WTC11 (cell line): ENCODE measurements around the gene ERC1. TPM values are rescaled to one million over a fixed set of nuclear protein-coding genes. Genes with fewer than 3 reads are reported as not detected.

Experiments used
- ATAC-seq: fragments of 200-7000 bp; cut with Tn5 transposase; 2 replicates; pipeline ENCODE4 v1.10.0; 2021; ENCODE audit warnings: mild to moderate bottlenecking, moderate library complexity
- CTCF ChIA-PET: fragments of 300-600 bp; sonication (Branson Sonifier 250); formaldehyde crosslinking; loops from one replicate; lab custom pipeline; 2021; ENCODE audit warnings: antibody characterized with exemption; lab: Charles Lee
- POLR2A ChIA-PET: fragments of 350-600 bp; sonication (Branson Sonifier 250); formaldehyde crosslinking; loops from one replicate; lab custom pipeline; 2021; ENCODE audit warnings: antibody characterized with exemption; lab: Charles Lee
- DNase-seq: peaks from one replicate; pipeline ENCODE4 v3.0.0; 2021; ENCODE audit warnings: low spot score
- H3K27ac Mint-ChIP-seq: 2 replicates; pipeline ENCODE4 v1.8.0; 2021; ENCODE audit warnings: mixed read lengths
- H3K27me3 Mint-ChIP-seq: 2 replicates; pipeline ENCODE4 v1.8.0; 2021; ENCODE audit warnings: low read depth, mild to moderate bottlenecking, moderate library complexity, mixed read lengths
- H3K36me3 Mint-ChIP-seq: 2 replicates; pipeline ENCODE4 v1.8.0; 2021; ENCODE audit warnings: mixed read lengths
- H3K4me1 Mint-ChIP-seq: 2 replicates; pipeline ENCODE4 v1.8.0; 2022; ENCODE audit warnings: mixed read lengths
- H3K4me3 Mint-ChIP-seq: 2 replicates; pipeline ENCODE4 v1.8.0; 2021; ENCODE audit warnings: mild to moderate bottlenecking, moderate library complexity, mixed read lengths
- H3K9me3 Mint-ChIP-seq: 2 replicates; pipeline ENCODE4 v1.8.0; 2021; ENCODE audit warnings: mixed read lengths
- AFF4 ChIP-seq: sonication (generic); formaldehyde crosslinking; IDR thresholded peaks from 2 replicates; pipeline ENCODE4 v1.8.1; 2023; ENCODE audit warnings: mild to moderate bottlenecking, missing genetic modification reagents, borderline replicate concordance
- ATF2 ChIP-seq: sonication (generic); formaldehyde crosslinking; IDR thresholded peaks from 2 replicates; pipeline ENCODE4 v1.8.1; 2022; ENCODE audit warnings: low read depth, missing genetic modification reagents, borderline replicate concordance
- ATF3 ChIP-seq: sonication (generic); formaldehyde crosslinking; conservative IDR thresholded peaks from 2 replicates; pipeline ENCODE4 v1.8.1; 2022; ENCODE audit warnings: mild to moderate bottlenecking, missing genetic modification reagents
- CREB1 ChIP-seq: sonication (generic); formaldehyde crosslinking; IDR thresholded peaks from 2 replicates; pipeline ENCODE4 v1.8.0; 2023; ENCODE audit warnings: mild to moderate bottlenecking, missing genetic modification reagents
- ETV6 ChIP-seq: sonication (generic); formaldehyde crosslinking; IDR thresholded peaks from 2 replicates; pipeline ENCODE4 v1.8.1; 2022; ENCODE audit warnings: mild to moderate bottlenecking, missing genetic modification reagents
- FOXK1 ChIP-seq: sonication (generic); formaldehyde crosslinking; IDR thresholded peaks from 2 replicates; pipeline ENCODE4 v1.8.0; 2022; ENCODE audit warnings: mild to moderate bottlenecking, moderate library complexity, missing genetic modification reagents
- IRF2 ChIP-seq: sonication (generic); formaldehyde crosslinking; IDR thresholded peaks from 2 replicates; pipeline ENCODE4 v1.8.0; 2022; ENCODE audit warnings: low read depth, missing genetic modification reagents, borderline replicate concordance
- NFYB ChIP-seq: sonication (generic); formaldehyde crosslinking; conservative IDR thresholded peaks from 2 replicates; pipeline ENCODE4 v1.8.0; 2022; ENCODE audit warnings: low read depth, missing genetic modification reagents
- PRRX2 ChIP-seq: fragments of 250-450 bp; sonication (Bioruptor Pico); IDR thresholded peaks from 2 replicates; pipeline ENCODE4 v1.8.0; 2021; ENCODE audit warnings: mild to moderate bottlenecking
- TP53 ChIP-seq: sonication (generic); formaldehyde crosslinking; IDR thresholded peaks from 2 replicates; pipeline ENCODE4 v1.8.1; 2023; ENCODE audit warnings: mild to moderate bottlenecking, missing genetic modification reagents
- ZBTB21 ChIP-seq: sonication (generic); formaldehyde crosslinking; IDR thresholded peaks from 2 replicates; pipeline ENCODE4 v1.8.1; 2023; ENCODE audit warnings: mild to moderate bottlenecking, missing genetic modification reagents, borderline replicate concordance
- ZNF219 ChIP-seq: sonication (generic); formaldehyde crosslinking; IDR thresholded peaks from 2 replicates; pipeline ENCODE4 v1.8.0; 2023; ENCODE audit warnings: missing genetic modification reagents, mild to moderate bottlenecking, borderline replicate concordance
- ZNF263 ChIP-seq: sonication (generic); formaldehyde crosslinking; IDR thresholded peaks from 2 replicates; pipeline ENCODE4 v1.8.1; 2022; ENCODE audit warnings: low read depth, mild to moderate bottlenecking, moderate library complexity, missing genetic modification reagents
- ZNF532 ChIP-seq: fragments of 250-450 bp; sonication (Bioruptor Pico); IDR thresholded peaks from 2 replicates; pipeline ENCODE4 v1.9.0; 2021; ENCODE audit warnings: mild to moderate bottlenecking, borderline replicate concordance
- total RNA-seq: library from RNA; stranded (reverse); gene quantifications from 3 replicates; pipeline ENCODE4 v1.2.3, GENCODE V29; 2021
- TF ChIP-seq, protein P1 (sequence below): sonication (generic); formaldehyde crosslinking; IDR thresholded peaks from 2 replicates; pipeline ENCODE4 v1.8.1; 2023; ENCODE audit warnings: mild to moderate bottlenecking, missing genetic modification reagents, moderate library complexity
- TF ChIP-seq, protein P2 (sequence below): sonication (generic); formaldehyde crosslinking; IDR thresholded peaks from 2 replicates; pipeline ENCODE4 v1.8.0; 2022; ENCODE audit warnings: mild to moderate bottlenecking, missing genetic modification reagents
- TF ChIP-seq, protein P3 (sequence below): sonication (generic); formaldehyde crosslinking; IDR thresholded peaks from 2 replicates; pipeline ENCODE4 v1.8.1; 2022; ENCODE audit warnings: mild to moderate bottlenecking, moderate library complexity, missing genetic modification reagents
- TF ChIP-seq, protein P4 (sequence below): sonication (generic); formaldehyde crosslinking; IDR thresholded peaks from 2 replicates; pipeline ENCODE4 v1.8.0; 2022; ENCODE audit warnings: missing genetic modification reagents

ERC1 gene
- total RNA-seq, 1 experiment from 2014 or later, result 47.5 TPM

DNA sequence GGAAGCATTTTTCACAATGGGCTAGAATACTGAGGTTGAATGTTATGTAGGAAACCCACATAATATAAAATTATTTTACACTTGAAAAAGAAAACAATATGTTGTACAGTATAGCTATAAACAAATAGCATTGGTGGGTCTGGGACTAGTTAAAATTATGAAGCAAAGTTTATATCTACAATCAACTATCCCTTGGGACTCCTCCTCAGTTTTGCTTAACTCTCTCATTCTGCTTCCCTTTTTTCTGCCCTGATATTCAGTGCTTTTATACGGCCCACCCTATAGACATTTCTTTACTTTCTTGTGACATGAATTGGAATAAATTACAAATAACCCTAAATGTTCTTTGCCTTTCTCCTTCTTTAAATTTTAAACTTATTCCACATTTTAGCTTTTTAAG is 302.9 kb downstream of the ERC1 start:
- TF ChIP-seq ZNF219, result no peak
- no peak for TF ChIP-seq AFF4 (CRISPR knock-in tag)
- no peak for TF ChIP-seq NFYB (CRISPR knock-in tag)
- TF ChIP-seq IRF2 (CRISPR knock-in tag), result no peak
- no peak for TF ChIP-seq CREB1 (CRISPR knock-in tag)
- TF ChIP-seq, protein P1, sequence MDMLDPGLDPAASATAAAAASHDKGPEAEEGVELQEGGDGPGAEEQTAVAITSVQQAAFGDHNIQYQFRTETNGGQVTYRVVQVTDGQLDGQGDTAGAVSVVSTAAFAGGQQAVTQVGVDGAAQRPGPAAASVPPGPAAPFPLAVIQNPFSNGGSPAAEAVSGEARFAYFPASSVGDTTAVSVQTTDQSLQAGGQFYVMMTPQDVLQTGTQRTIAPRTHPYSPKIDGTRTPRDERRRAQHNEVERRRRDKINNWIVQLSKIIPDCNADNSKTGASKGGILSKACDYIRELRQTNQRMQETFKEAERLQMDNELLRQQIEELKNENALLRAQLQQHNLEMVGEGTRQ (CRISPR knock-in tag), result no peak
- TF ChIP-seq PRRX2 (CRISPR knock-in tag), result no peak
- TF ChIP-seq ETV6 (CRISPR knock-in tag), result no peak
- TF ChIP-seq ZBTB21 (CRISPR knock-in tag), result no peak
- TF ChIP-seq, protein P2, sequence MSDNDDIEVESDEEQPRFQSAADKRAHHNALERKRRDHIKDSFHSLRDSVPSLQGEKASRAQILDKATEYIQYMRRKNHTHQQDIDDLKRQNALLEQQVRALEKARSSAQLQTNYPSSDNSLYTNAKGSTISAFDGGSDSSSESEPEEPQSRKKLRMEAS (CRISPR knock-in tag), result no peak
- TF ChIP-seq FOXK1 (CRISPR knock-in tag), result no peak
- no peak for TF ChIP-seq TP53 (CRISPR knock-in tag)
- TF ChIP-seq ZNF263 (CRISPR knock-in tag), result no peak
- TF ChIP-seq, protein P3, sequence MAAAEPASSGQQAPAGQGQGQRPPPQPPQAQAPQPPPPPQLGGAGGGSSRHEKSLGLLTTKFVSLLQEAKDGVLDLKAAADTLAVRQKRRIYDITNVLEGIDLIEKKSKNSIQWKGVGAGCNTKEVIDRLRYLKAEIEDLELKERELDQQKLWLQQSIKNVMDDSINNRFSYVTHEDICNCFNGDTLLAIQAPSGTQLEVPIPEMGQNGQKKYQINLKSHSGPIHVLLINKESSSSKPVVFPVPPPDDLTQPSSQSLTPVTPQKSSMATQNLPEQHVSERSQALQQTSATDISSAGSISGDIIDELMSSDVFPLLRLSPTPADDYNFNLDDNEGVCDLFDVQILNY (CRISPR knock-in tag), result no peak
- TF ChIP-seq, protein P4, sequence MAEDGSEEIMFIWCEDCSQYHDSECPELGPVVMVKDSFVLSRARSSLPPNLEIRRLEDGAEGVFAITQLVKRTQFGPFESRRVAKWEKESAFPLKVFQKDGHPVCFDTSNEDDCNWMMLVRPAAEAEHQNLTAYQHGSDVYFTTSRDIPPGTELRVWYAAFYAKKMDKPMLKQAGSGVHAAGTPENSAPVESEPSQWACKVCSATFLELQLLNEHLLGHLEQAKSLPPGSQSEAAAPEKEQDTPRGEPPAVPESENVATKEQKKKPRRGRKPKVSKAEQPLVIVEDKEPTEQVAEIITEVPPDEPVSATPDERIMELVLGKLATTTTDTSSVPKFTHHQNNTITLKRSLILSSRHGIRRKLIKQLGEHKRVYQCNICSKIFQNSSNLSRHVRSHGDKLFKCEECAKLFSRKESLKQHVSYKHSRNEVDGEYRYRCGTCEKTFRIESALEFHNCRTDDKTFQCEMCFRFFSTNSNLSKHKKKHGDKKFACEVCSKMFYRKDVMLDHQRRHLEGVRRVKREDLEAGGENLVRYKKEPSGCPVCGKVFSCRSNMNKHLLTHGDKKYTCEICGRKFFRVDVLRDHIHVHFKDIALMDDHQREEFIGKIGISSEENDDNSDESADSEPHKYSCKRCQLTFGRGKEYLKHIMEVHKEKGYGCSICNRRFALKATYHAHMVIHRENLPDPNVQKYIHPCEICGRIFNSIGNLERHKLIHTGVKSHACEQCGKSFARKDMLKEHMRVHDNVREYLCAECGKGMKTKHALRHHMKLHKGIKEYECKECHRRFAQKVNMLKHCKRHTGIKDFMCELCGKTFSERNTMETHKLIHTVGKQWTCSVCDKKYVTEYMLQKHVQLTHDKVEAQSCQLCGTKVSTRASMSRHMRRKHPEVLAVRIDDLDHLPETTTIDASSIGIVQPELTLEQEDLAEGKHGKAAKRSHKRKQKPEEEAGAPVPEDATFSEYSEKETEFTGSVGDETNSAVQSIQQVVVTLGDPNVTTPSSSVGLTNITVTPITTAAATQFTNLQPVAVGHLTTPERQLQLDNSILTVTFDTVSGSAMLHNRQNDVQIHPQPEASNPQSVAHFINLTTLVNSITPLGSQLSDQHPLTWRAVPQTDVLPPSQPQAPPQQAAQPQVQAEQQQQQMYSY (CRISPR knock-in tag), result no peak
- no peak for TF ChIP-seq ATF3 (CRISPR knock-in tag)
- ChIA-PET CTCF (no interaction called here), POLR2A (no interaction called here)
- H3K4me3 Mint-ChIP-seq, result no peak overlapping the region
- no peaks in the 10 kb centered on the region for H3K4me1 Mint-ChIP-seq
- ATAC-seq (no peak), DNase-seq (no peak)
- H3K36me3 Mint-ChIP-seq, result peaks cover 19% of the 10 kb centered on the region
- peaks cover 3% of the 10 kb centered on the region; the same call in 1 of the 2 replicates for H3K9me3 Mint-ChIP-seq
- no peaks in the 10 kb centered on the region for H3K27me3 Mint-ChIP-seq
- no peak overlapping the region for H3K27ac Mint-ChIP-seq

DNA sequence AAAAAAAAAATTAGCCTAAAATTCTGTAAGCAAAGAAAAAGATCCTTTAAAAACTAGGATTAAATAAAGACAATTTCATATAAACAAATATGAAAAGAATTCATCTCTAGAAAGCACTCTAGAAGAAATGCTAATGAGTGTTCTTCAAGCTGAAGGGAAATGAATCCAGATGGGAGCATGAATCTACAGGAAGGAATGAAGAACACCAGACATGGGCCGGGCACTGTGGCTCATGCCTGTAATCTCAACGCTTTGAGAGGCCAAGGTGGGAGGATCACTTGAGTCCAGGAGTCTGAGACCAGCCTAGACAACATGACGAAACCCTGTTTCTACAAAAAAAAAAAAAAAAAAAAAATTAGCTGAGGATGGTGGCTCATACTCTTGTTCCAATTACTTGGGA is 306.2 kb downstream of the ERC1 start:
- H3K27me3 Mint-ChIP-seq, result no peaks in the 10 kb centered on the region
- peaks cover 19% of the 10 kb centered on the region for H3K36me3 Mint-ChIP-seq
- H3K4me3 Mint-ChIP-seq, result no peak overlapping the region
- no peak overlapping the region for H3K27ac Mint-ChIP-seq
- ChIA-PET POLR2A (no interaction called here), CTCF (no interaction called here)
- H3K4me1 Mint-ChIP-seq, result no peaks in the 10 kb centered on the region
- no peak for DNase-seq
- ATAC-seq, result no peak
- peaks cover 20% of the 10 kb centered on the region for H3K9me3 Mint-ChIP-seq
- no peak for TF ChIP-seq ZNF532 (CRISPR knock-in tag)
- TF ChIP-seq ATF2, result no peak
